Measurements from ENCODE around the gene EDIL3. TPM values are rescaled to one million over a fixed set of nuclear protein-coding genes. Genes with fewer than 3 reads are reported as not detected.
"Not testable (repeated sequence)": the region's sequence is repeated elsewhere in the genome, so short reads cannot be mapped to it uniquely, and the experiment has no call there.

Gene EDIL3
- total RNA-seq, 1 experiment from 2014 or later = 17.6 TPM

- TF ChIP-seq CTCF (IDR thresholded peaks at IDR 0.05) = no peak
- TF ChIP-seq REST (IDR thresholded peaks at IDR 0.05; ENCODE audit: insufficient read depth in 1 of 2, low read depth in 2 of 2, low read length in 1 of 2) = no peak
- no peak for TF ChIP-seq SIN3A (IDR thresholded peaks at IDR 0.05; ENCODE audit: borderline replicate concordance, insufficient read depth, low read depth, low read length)
- no peak for TF ChIP-seq POLR2AphosphoS5 (IDR thresholded peaks at IDR 0.05; ENCODE audit: low read depth, low read length)
- TF ChIP-seq TCF7L2 (IDR thresholded peaks at IDR 0.05; ENCODE audit: low read depth, low read length) = no peak
- intact Hi-C loops (cut with micrococcal nuclease; ENCODE audit: unreplicated experiment) (no loop called here), in situ Hi-C loops (cut with HindIII; ENCODE audit: low pct_unique_long_range_greater_than_20kb, low sequenced_read_pairs) (no loop called here)
- POLR2A ChIA-PET = no interaction called here
- H3K27ac ChIP-seq (ENCODE audit: low read length) = no peak overlapping the region
- no peaks in the 10 kb centered on the region for H3K27me3 ChIP-seq (ENCODE audit: control insufficient read depth, insufficient read depth, low read length)
- H3K4me3 ChIP-seq (ENCODE audit: low read depth in 2 of 2, low read length in 2 of 2) = no peak overlapping the region
- ATAC-seq (no peak), DNase-seq (ENCODE audit: low read depth, low spot score) (no peak)
- BruUV-seq (replicated peaks) = no TSS peak
- CTCF ChIA-PET = no interaction called here
- H3K36me3 ChIP-seq (ENCODE audit: control insufficient read depth, insufficient read depth, low read length) = no peaks in the 10 kb centered on the region
- H3K4me1 ChIP-seq (ENCODE audit: control insufficient read depth, insufficient read depth, low read length) = no peaks in the 10 kb centered on the region
- no peaks in the 10 kb centered on the region for H3K9me3 ChIP-seq (ENCODE audit: control insufficient read depth, insufficient read depth, low read depth, low read length)
Measured at GRCh38 chr5:84163671-84164070, 221.0 kb downstream of the EDIL3 start.

- no TSS peak for BruUV-seq (replicated peaks)
- Histone ChIP-seq H3K4me1 (ENCODE audit: control insufficient read depth, insufficient read depth, low read length) (no peaks in the 10 kb centered on the region), H3K36me3 (ENCODE audit: control insufficient read depth, insufficient read depth, low read length) (no peaks in the 10 kb centered on the region), H3K9me3 (ENCODE audit: control insufficient read depth, insufficient read depth, low read depth, low read length) (no peaks in the 10 kb centered on the region), H3K4me3 (ENCODE audit: low read depth in 2 of 2, low read length in 2 of 2) (no peak overlapping the region), H3K27me3 (ENCODE audit: control insufficient read depth, insufficient read depth, low read length) (no peaks in the 10 kb centered on the region), H3K27ac (ENCODE audit: low read length) (no peak overlapping the region)
- in situ Hi-C loops (cut with HindIII; ENCODE audit: low pct_unique_long_range_greater_than_20kb, low sequenced_read_pairs) (no loop called here), intact Hi-C loops (cut with micrococcal nuclease; ENCODE audit: unreplicated experiment) (no loop called here)
- no peak for ATAC-seq
- DNase-seq (ENCODE audit: low read depth, low spot score) = no peak
- ChIA-PET CTCF (no interaction called here), POLR2A (no interaction called here)
- no peak for TF ChIP-seq REST (IDR thresholded peaks at IDR 0.05; ENCODE audit: insufficient read depth in 1 of 2, low read depth in 2 of 2, low read length in 1 of 2)
- no peak for TF ChIP-seq CTCF (IDR thresholded peaks at IDR 0.05)
- TF ChIP-seq POLR2AphosphoS5 (IDR thresholded peaks at IDR 0.05; ENCODE audit: low read depth, low read length) = no peak
- TF ChIP-seq SIN3A (IDR thresholded peaks at IDR 0.05; ENCODE audit: borderline replicate concordance, insufficient read depth, low read depth, low read length) = no peak
- no peak for TF ChIP-seq TCF7L2 (IDR thresholded peaks at IDR 0.05; ENCODE audit: low read depth, low read length)
Measured at GRCh38 chr5:84162695-84163094, 222.0 kb downstream of the EDIL3 start.

DNA sequence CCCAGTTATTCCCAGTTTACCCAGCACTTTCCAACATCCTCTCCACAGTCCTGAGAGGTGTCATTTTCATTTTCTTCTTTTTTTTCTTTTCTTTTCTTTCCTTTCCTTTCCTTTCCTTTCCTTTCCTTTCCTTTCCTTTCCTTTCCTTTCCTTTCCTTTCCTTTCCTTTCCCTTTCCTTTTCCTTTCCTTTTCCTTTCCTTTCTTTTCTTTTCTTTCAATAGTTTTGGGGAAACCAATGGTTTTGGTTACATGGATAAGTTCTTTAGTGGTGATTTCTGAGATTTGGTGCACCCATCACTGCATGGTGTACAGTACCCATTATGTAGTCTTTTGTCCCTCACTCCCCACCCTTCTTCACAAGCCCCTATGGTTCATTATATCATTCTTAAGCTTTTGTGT lies 224.0 kb downstream of the EDIL3 start:
- in situ Hi-C loops (cut with HindIII; ENCODE audit: low pct_unique_long_range_greater_than_20kb, low sequenced_read_pairs); ATAC-seq; H3K36me3 ChIP-seq (ENCODE audit: control insufficient read depth, insufficient read depth, low read length); H3K27me3 ChIP-seq (ENCODE audit: control insufficient read depth, insufficient read depth, low read length); CTCF ChIA-PET; POLR2A ChIA-PET; H3K4me3 ChIP-seq (ENCODE audit: low read depth in 2 of 2, low read length in 2 of 2); H3K4me1 ChIP-seq (ENCODE audit: control insufficient read depth, insufficient read depth, low read length); DNase-seq (ENCODE audit: low read depth, low spot score); intact Hi-C loops (cut with micrococcal nuclease; ENCODE audit: unreplicated experiment); H3K9me3 ChIP-seq (ENCODE audit: control insufficient read depth, insufficient read depth, low read depth, low read length); H3K27ac ChIP-seq (ENCODE audit: low read length); BruUV-seq (replicated peaks): not testable (repeated sequence)
